Activated CD4-positive, alpha-beta T cell treated with anti-CD3 and anti-CD28 coated beads, Interleukin-2, amount 50 U/mL, for 48 hours (primary cell): ENCODE results near the gene KIF25.
"Not testable (repeated sequence)": the region's sequence is repeated elsewhere in the genome, so short reads cannot be mapped to it uniquely, and the experiment has no call there.

Experiments
- DNase-seq, 2 experiments: peaks; one replicate each; pipeline ENCODE4 v3.0.0-alpha.2; 2020

KIF25 gene

DNA sequence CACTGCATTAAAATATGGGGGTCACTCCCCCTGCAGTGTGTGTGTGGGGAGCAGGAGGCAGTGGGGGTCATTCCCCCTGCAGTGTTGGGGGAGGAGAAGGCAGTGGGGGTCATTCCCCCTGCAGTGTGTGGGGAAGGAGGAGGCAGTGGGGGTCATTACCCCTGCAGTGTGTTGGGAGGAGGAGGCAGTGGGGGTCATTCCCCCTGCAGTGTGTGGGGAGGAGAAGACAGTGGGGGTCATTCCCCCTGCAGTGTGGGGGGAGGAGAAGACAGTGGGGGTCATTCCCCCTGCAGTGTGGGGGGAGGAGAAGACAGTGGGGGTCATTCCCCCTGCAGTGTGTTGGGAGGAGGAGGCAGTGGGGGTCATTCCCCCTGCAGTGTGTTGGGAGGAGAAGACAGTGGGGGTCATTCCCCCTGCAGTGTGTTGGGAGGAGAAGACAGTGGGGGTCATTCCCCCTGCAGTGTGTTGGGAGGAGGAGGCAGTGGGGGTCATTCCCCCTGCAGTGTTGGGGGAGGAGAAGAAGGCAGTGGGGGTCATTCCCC is 21.3 kb upstream of the KIF25 start:
- DNase-seq = not testable (repeated sequence)

DNA sequence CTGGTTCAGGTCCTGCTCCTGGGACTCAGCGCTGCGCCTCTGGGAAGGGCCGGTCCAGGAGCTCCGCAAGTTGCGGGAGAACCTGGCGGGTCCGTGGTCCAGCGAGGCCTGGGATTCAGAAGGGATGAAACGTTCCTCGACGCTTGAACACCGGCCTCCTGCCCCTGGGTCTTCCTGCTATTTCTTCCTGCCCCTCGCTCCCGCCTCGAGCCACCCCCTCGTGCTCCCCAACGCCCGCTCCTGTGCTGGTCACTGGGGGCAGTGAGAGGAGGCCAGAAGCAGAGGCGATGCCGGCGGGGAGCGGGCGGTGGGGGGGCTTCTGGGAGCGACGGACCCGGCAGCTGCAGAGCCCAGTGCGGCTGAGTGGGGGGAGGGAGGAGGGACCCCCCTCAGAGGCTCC is 20.8 kb upstream of the KIF25 start:
- DNase-seq = no peak

DNA sequence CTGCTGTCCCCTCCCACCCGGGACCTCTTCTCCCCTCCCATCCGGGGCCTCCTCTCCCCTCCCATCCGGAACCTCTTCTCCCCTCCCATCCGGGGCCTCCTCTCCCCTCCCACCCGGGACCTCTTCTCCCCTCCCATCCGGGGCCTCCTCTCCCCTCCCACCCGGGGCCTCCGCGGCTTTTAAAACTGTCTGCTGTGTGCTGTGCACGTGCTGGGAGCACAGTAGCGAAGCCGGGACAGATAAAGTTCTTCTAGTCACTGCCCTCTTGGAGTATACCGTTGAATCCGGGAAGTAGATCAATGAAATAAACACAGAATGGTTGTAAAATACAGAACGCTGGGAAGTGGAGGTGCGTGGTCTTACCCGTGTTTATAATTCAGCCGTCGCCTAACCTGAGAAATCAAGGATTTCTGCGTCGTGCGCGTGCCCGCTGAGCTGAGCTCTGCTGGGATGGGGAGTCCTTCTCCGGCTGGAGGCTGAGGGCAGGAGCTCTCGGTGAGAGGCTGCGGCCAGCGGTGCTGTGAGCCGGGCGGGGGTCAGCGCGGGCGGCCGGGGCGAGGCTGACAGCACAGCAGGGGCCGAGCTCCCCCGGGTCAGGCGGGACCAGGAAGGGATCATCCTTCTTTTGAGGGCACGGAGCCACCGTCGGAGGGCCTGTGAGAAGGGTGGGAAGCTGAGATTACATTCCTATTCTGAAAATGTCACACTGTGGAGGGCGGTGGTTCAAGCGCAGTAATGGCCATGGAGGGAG is 19.6 kb upstream of the KIF25 start:
- DNase-seq = no peak

DNA sequence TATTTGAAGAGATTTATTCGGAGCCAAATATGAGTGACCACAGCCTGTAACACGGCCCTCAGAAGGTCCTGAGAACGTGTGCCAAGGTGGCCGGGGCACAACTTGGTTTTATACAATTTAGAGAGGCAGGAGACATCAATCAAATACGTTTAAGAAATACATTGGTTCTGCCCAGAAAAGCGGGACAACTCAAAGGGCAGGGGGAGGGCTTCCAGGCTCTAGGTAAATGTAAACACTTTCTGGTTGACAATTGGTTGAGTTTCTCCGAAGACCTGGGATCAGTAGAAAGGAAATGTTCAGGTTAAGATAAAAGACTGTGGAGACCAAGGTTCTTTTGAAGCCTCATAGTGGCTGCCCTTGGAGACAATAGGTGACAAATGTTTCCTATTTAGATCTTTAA is 18.9 kb upstream of the KIF25 start:
- DNase-seq = no peak

DNA sequence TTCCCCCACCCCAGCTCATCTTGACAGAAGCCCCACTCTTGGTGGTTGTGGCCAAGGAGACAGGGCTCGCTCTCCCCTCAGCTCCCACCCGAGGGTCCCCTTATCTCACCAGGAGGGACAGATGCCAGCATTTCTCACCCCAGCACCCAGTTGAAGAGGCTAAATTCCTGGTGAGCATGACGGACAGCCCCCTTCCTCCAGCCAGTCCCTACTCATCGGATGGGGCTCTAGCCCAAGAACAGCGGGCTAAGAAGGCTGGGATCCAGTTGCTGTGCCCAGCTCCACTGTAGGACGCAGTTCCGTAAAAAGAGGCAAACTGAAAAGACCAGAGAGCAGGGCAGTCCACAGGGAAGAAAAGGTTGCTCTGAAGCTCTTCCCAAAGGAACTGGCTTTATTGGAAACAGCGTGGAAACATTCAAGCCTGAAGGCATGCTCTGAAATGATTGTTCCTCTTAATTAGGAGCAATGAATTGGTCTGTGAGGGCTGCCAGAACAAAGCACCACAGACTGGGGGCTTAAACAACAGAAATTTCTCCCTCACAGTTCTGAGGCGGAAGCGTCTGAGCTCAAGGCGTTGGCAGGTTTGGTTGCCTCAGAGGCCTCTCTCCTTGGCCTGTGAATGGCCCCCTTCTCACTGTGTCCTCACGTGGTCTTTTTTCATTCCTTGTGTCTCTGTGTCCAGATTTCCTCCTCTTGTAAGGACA is 17.9 kb upstream of the KIF25 start:
- no peak for DNase-seq

DNA sequence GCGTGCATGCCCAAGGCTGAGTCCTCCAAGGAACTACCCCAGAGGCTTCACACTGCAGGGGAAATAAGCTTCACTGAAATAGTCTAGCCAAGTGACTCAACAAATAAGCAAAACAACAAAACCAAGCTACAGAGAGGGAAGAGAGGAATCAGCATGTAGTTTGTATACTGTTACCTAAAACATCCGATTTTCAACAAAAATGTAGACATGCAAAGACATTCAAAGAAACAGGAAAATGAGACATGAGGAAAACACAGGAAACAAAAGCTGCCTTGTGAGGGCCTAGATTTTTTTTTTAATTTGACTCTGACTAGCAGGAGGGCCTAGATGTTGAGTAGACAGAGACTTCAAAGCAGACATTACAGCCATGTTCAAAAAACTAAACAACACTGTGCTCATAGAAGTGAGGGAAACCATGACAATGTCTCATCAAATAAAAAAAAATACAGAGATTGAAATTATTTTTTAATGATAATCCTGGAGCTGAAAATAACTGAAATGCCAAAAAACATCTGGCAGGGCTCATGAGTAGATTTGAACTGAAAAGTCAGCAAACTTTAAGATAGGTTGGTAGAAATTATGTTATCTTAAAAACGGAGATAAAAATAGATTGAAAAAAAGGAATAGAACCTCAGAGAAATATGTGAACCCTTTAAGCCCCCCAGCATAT is 16.4 kb upstream of the KIF25 start:
- no peak for DNase-seq

DNA sequence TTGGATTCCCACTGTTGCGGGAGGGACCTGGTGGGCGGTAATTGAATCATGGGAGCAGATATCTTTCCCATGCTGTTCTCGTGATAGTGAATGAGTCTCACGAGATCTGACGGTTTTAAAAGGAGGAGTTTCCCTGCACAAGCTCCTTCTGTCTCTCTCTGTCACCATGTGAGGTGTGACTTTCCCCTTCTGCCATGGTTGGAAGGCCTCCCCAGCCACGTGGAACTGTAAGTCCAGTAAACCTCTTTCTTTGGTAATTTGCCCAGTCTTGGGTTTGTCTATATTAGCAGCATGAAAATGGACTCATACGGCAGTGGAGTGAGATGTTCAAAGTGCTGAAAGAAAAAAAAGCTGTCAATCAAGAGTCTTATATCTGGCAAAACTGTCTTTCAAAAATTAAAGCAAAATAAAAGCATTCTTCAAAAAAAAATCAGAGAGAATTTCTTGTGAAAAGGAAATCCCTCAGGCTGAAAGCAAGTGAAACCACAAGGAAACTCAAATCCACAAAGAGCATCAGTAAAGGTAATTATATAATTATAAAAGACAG is 15.5 kb upstream of the KIF25 start:
- no peak for DNase-seq

DNA sequence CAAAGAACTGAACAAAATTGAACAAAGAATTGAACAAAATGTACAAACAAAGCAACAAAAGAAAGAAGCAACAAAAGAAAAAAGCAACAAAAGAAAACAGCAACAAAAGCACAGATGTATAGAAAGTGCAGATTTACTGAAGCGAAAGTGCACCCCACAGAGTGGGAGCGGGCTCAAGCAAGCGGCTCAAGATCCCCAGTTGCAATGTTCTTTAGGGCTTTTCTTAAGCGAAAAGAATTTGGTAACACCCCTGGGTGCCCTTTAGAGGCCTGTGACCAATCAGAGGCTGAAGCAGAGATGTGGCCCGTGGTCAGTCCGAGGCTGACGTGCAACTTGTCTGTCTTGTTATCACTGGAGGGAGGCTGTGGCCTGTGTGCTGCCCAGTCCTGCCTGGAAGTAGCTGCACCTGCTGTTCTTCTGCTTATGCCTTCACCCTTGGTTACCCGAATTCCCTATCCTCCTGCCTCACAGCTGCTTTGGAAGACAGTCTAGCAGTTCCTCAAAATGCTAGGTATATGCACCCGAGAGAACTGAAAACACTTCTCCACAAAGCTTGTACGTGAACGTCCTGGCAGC is 13.2 kb upstream of the KIF25 start:
- no peak for DNase-seq

DNA sequence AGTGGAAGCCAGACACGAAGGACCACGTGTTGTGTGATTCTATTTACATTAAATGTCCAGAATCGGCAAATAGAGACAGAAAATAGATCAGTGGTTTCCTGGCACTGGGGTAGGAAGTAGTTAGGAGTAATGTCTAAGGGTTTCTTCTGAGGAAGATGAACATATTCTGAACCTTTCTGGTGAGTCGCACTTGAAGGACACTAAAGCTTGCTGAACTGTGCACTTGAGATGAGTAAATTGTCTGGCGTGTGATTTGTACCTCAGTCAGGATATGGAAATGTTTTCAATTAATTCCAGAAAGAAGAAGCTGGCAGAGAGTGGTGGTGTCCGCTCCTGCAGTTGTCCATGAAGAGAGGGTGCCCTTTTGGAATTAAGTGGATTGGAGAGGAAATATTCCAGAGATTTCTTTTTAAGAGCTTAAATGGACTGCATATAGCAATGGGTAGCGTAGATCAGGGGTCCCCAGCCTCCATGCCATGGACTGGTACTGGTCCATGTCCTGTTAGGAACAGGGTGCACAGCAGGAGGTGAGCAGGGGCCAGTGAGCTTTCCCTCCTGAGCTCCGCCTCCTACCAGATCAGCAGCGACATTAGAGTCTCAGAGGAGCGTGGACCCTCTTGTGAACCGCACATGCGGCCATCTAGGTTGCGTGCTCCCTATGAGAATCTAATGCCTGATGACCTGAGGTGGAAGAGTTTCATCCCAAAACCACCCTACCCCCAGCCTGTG is 12.4 kb upstream of the KIF25 start:
- DNase-seq = no peak

DNA sequence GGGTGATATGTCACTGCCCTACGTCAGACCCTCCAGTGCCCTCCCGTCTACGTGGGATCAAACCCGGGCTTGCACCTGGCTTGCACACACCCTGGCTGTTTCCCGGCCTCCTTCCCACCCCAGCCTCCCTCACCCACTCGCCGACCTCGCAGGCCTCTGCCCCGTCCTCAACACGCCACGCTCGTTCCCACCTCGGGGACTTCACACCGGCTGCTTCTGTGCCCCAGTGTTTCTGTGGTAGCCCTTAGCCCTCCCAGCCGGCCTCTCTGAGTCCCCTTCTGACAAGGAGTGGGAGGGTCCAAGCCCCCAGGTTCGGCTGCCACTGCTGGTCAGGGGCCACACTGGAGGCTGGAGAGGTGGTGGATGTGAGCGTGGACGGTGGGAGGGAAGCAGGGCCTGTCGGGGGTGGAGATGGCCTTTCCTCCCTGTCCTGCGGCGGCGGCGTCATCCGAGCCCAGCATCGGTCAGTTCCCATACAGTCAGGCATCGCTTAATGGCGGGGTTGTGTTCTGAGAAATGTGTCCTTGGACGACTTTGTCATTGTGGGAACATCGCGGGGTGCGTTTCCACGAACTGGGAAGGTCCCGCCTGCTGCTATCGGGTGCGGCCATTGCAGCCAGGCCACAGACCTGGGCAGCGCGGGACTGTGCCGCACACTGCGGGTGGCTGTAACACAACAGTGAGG is 11.4 kb upstream of the KIF25 start:
- no peak for DNase-seq

DNA sequence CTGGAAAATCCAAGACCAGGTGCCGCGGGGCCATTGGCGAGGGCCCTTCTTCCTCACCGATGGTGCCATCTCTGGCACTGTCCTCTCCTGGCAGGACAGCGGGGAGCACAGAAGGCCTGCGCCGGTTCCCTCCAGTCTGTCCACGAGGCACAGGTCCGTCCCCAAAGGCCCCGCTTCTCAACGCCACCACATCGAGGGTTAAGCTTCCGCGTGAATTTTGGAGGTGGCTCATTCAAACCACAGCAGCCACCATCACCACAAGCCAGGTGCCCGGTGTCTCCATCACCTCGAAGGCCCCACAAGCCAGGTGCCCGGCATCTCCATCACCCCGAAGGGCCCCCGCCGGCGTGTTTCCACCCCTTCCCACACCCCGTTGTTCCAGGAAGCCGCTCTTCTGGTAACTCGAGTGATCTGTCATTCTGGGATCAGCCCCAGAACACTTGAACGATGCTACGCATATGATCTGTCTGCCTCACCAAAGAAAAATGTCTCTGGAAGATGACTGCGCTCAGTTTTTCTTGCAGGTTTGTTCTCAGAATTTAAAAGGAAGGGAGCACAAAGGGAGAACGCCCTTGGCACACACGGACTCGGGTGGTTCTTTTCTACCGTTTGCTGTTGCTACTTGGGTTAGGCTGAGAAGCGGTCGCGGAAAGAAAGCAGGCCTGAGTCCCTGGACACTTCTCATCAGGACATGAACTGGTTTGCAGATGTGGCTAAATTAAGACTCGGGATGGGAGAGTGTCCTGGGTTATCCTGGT is 9.9 kb upstream of the KIF25 start:
- no peak for DNase-seq

DNA sequence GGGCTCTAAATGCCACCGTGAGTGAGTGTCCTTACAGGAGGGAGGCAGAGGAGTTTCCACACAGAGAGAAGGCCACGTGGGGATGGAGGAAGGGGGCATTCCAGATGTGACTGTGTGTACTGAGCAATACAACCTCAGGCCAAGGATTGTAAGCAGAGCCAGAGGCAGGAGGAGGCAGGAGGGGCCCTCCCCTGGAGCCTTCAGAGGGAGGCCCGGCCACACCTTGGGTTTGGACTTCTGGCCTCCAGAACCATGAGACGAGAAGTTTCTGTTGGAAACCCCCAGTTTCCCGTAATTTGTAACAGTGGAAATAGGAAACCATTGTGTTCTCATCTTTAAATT is 9.3 kb upstream of the KIF25 start:
- DNase-seq = no peak

DNA sequence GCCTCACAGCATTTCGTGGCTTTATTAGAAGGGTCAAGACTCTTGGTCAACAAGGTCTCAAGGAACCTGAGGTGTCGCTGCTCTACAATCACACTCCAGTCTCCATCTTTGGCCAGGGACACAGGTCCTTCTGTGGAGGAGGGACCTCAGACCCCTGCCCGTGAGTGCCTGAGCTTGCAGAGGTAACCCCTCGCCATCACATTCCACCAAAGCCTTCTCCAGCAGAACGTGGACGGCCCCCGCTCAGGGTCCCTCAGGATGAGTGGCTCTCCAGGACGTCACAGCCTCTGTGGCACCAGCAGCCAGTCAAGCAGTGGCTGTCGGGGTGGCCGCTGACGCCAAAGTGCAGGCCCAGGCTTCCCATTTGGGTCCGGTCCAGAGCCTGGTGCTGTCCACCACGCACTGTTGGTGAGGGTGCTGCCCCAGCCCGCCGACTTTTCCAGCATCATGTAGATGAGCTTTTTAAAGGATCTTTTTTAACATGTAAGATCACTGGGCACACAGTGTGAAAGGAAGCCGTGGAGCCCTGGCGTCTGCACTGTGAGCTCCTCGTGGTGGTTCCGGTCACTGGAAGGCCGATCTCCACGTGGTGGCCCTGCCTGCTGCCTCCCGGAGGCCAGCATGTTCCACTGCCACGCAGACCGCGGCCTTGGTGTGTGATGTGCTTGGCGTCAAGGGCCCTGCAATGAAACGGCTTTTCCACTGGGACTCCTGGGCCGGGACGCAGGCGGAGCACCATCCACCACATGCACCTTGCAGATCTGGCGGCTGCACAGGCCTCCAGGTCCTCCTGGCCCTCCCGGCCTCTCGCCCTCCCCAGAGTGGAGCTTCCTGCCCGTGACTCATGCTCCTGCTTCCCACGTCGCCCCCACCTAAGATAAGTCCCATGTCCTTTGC is 8.3 kb upstream of the KIF25 start:
- DNase-seq = no peak

DNA sequence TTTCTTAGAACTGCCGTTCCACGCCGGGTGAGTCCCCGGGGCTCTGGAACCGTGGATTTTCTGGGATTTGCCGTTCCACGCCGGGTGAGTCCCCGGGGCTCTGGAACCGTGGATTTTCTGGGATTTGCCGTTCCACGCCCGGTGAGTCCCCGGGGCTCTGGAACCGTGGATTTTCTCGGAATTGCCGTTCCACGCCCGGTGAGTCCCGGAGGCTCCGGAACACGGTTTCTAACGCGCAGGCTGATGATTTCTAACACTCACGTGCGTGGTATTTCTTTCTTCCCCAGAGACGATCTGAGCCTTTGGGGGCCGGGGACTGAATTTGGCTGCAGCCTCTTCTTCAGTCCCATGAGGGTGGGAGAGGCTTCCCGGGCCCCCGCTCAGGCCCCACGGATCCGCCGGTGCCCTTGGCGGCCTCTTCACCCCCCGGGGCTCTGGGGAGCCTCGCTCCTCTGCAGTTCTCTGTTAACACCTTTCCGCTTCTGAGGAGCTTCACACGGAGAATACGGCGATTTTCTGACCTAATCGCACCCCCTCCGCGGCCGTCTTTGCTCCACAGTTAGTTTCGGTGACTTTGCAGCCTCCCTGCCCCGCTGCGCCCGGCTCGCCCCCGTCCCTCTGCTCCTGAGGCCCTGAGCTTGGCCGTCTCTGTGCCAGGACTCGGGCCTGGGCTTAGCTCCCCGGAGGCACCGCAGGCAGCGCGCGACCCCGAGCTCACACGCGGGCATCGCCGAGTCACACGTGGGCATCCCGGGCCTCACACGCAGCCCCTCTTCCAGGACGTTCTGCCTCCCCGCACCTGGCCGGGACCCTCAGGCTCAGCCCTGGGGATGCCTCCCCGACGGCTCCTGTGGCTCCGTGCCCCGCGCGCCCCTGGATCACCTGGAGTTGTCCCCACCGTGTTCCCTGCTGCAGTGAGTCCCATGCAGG is 7.2 kb upstream of the KIF25 start:
- DNase-seq = no peak

DNA sequence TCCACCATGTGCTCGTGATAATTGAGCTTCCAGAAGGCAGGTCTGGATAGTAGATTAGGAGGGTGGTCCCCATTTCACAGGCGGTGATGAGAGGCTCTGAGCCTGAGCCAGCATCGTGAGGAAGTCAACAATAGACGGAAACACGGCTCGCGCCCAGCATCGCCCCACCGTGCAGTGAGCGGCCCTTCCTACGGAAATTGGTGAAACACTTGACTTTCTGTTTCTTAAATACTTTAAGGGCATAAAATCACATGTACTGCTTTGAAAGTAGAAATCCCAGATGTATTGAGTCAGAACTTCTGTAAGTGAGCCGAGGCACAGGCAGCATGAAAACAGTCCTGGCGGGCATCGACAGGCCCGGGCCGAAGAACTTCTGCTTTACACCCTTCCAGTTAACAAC is 4.3 kb upstream of the KIF25 start:
- no peak for DNase-seq

DNA sequence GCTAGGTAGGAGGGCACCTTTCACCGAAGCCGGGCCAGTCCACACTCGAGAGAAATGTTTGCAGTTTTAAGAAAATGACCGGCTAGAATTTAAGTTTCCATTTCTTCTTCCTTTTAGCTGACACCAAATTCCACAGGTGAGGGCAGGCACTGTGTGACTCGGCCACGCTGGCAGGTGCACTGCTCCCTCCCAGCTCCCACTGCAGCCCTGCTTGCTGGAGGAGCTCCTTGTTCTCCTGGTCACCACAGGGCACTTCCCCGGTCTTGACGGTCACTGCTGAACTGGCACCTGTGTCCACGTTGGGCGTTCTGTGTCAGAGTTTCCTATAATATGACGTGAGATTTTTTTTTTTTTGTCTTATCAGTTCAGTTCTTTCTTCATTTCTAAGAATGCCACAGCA is 3.6 kb upstream of the KIF25 start:
- no peak for DNase-seq

DNA sequence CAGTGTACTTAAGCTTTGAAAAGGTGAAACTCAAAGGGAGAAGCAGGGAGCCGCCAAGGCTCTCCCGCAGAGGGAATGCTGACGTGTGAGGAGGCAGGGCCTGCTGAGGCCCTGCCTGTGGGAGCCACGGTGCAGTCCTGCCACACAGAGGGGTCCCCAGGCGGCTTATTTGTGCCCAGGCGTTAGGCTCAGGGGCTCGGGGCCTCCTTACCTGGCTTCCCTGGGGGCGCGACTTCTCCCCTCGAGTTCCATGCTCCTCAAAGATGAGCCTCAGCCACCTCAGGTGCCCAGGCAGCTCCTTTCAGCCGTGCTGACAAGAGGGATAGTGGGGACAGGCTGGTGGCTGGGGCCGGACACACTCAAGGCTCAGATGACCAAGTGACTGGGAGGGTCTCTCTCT is 2.2 kb upstream of the KIF25 start:
- no peak for DNase-seq

DNA sequence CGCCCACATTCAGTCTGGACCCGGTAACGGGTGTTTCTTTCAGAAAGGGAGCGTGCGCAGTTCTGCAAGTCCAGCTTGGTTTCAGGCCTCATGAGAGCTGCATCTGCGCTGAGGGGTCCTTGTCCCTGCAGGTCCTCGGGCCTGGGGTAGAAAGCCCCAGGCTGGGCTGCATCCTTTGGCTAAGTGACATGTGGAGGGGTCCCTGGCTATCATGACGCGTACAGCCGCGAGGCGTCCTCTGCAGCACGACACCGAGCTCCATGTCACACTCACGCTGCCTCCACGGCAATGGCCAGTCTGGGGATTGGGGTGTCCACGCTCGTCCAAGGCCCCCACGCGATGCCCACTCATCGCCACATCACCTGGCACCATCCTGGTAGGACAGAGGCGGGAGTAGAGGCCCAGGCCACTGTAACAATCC is 1.7 kb upstream of the KIF25 start:
- DNase-seq = no peak
